SIG-M5 treated with dmso at 0.1 percent for 504 hours (cell line): ENCODE results near the gene RNF126.
"Not testable (repeated sequence)": the region's sequence is repeated elsewhere in the genome, so short reads cannot be mapped to it uniquely, and the experiment has no call there.

Experiments used
- DNase-seq: peaks from one replicate; lab custom pipeline; 2025; ENCODE audit not compliant: unreplicated experiment; lab: John Stamatoyannopoulos, UW

RNF126 gene

GRCh38 chr19:686589-687297, 23.7 kb upstream of the RNF126 start:
- DNase-seq, result no peak

GRCh38 chr19:685454-685931, 22.5 kb upstream of the RNF126 start:
- no peak for DNase-seq

GRCh38 chr19:682678-683320, 19.8 kb upstream of the RNF126 start:
- no peak for DNase-seq

GRCh38 chr19:681029-682019, 18.3 kb upstream of the RNF126 start:
- DNase-seq, result no peak

GRCh38 chr19:680287-681028, 17.4 kb upstream of the RNF126 start:
- DNase-seq, result peak; percentile 94

GRCh38 chr19:679418-680286, 16.6 kb upstream of the RNF126 start:
- no peak for DNase-seq

- DNase-seq, result no peak
These were observed 15.9 kb upstream of the RNF126 start for GRCh38 chr19:678791-679388.

GRCh38 chr19:677601-678436, 14.8 kb upstream of the RNF126 start:
- no peak for DNase-seq

GRCh38 chr19:677201-677600, 14.2 kb upstream of the RNF126 start:
- no peak for DNase-seq

- DNase-seq, result no peak
These were observed 13.5 kb upstream of the RNF126 start, which contains the start of gene FSTL3 for GRCh38 chr19:676339-677105. FSTL3 (plus strand) TSS chr19:676392; CDS start chr19:676424, 32 bp downstream.

GRCh38 chr19:676007-676338, 13.0 kb upstream of the RNF126 start:
- DNase-seq, result no peak

GRCh38 chr19:674282-675151, 11.5 kb upstream of the RNF126 start:
- no peak for DNase-seq

- DNase-seq, result no peak
These were observed 7.6 kb upstream of the RNF126 start for GRCh38 chr19:670609-671075.

- not testable (repeated sequence) for DNase-seq
These were observed 5.8 kb upstream of the RNF126 start for GRCh38 chr19:668675-669434.

- DNase-seq, result not testable (repeated sequence)
These were observed 4.1 kb upstream of the RNF126 start for GRCh38 chr19:666985-667573.
